Activated naive CD4-positive, alpha-beta T cell treated with anti-CD3 and anti-CD28 coated beads, Interleukin-2, amount 50 U/mL, for 24 hours (primary cell): ENCODE data around the gene KYNU.
"Not testable (repeated sequence)": the region's sequence is repeated elsewhere in the genome, so short reads cannot be mapped to it uniquely, and the experiment has no call there.

Source experiments
- H3K27ac Mint-ChIP-seq: one replicate; pipeline ENCODE4 v1.8.0; 2021; ENCODE audit warnings: mild to moderate bottlenecking, mixed read lengths
- H3K27me3 Mint-ChIP-seq: one replicate; pipeline ENCODE4 v1.8.0; 2021; ENCODE audit warnings: mixed read lengths
- H3K36me3 Mint-ChIP-seq: one replicate; pipeline ENCODE4 v1.8.0; 2021; ENCODE audit warnings: mixed read lengths
- H3K4me1 Mint-ChIP-seq: one replicate; pipeline ENCODE4 v1.8.0; 2021; ENCODE audit warnings: mixed read lengths
- H3K4me3 Mint-ChIP-seq: one replicate; pipeline ENCODE4 v1.8.0; 2021; ENCODE audit warnings: mild to moderate bottlenecking, mixed read lengths
- H3K9me3 Mint-ChIP-seq: one replicate; pipeline ENCODE4 v1.8.0; 2021; ENCODE audit warnings: mixed read lengths

The KYNU gene

GRCh38 chr2:142933916-142934315 is 56.5 kb downstream of the KYNU start:
- Mint-ChIP-seq H3K9me3 (no peaks in the 10 kb centered on the region), H3K36me3 (no peaks in the 10 kb centered on the region), H3K27ac (no peak overlapping the region), H3K27me3 (no peaks in the 10 kb centered on the region), H3K4me1 (no peaks in the 10 kb centered on the region), H3K4me3 (no peak overlapping the region)

GRCh38 chr2:142935563-142936089 is 58.2 kb downstream of the KYNU start:
- Mint-ChIP-seq H3K4me3 (no peak overlapping the region), H3K27ac (no peak overlapping the region), H3K27me3 (no peaks in the 10 kb centered on the region), H3K4me1 (no peaks in the 10 kb centered on the region), H3K36me3 (no peaks in the 10 kb centered on the region), H3K9me3 (no peaks in the 10 kb centered on the region)

GRCh38 chr2:142936629-142937028 is 59.2 kb downstream of the KYNU start:
- H3K4me3 Mint-ChIP-seq = no peak overlapping the region
- no peaks in the 10 kb centered on the region for H3K27me3 Mint-ChIP-seq
- H3K36me3 Mint-ChIP-seq = no peaks in the 10 kb centered on the region
- H3K9me3 Mint-ChIP-seq = no peaks in the 10 kb centered on the region
- H3K4me1 Mint-ChIP-seq = no peaks in the 10 kb centered on the region
- H3K27ac Mint-ChIP-seq = no peak overlapping the region

- Mint-ChIP-seq H3K27ac (no peak overlapping the region), H3K27me3 (no peaks in the 10 kb centered on the region), H3K9me3 (no peaks in the 10 kb centered on the region), H3K4me1 (no peaks in the 10 kb centered on the region), H3K4me3 (no peak overlapping the region), H3K36me3 (no peaks in the 10 kb centered on the region)
Observed at GRCh38 chr2:142937347-142937746, 59.9 kb downstream of the KYNU start.

GRCh38 chr2:142938240-142938639 is 60.8 kb downstream of the KYNU start:
- Mint-ChIP-seq H3K9me3 (no peaks in the 10 kb centered on the region), H3K4me3 (no peak overlapping the region), H3K27ac (no peak overlapping the region), H3K4me1 (no peaks in the 10 kb centered on the region), H3K27me3 (no peaks in the 10 kb centered on the region), H3K36me3 (no peaks in the 10 kb centered on the region)

GRCh38 chr2:142940606-142941223 is 63.3 kb downstream of the KYNU start:
- Mint-ChIP-seq H3K27me3 (no peaks in the 10 kb centered on the region), H3K9me3 (no peaks in the 10 kb centered on the region), H3K4me1 (no peaks in the 10 kb centered on the region), H3K27ac (no peak overlapping the region), H3K4me3 (no peak overlapping the region), H3K36me3 (no peaks in the 10 kb centered on the region)

- Mint-ChIP-seq H3K9me3 (no peaks in the 10 kb centered on the region), H3K27ac (no peak overlapping the region), H3K4me3 (no peak overlapping the region), H3K36me3 (no peaks in the 10 kb centered on the region), H3K27me3 (no peaks in the 10 kb centered on the region), H3K4me1 (no peaks in the 10 kb centered on the region)
Observed at GRCh38 chr2:142942690-142943089, 65.2 kb downstream of the KYNU start.

GRCh38 chr2:142944264-142944663 is 66.8 kb downstream of the KYNU start:
- no peaks in the 10 kb centered on the region for H3K36me3 Mint-ChIP-seq
- H3K27ac Mint-ChIP-seq = no peak overlapping the region
- no peaks in the 10 kb centered on the region for H3K9me3 Mint-ChIP-seq
- H3K27me3 Mint-ChIP-seq = no peaks in the 10 kb centered on the region
- H3K4me3 Mint-ChIP-seq = no peak overlapping the region
- no peaks in the 10 kb centered on the region for H3K4me1 Mint-ChIP-seq

- H3K4me1 Mint-ChIP-seq = no peaks in the 10 kb centered on the region
- peaks cover under 1% of the 10 kb centered on the region for H3K27me3 Mint-ChIP-seq
- no peak overlapping the region for H3K27ac Mint-ChIP-seq
- peaks cover 2% of the 10 kb centered on the region for H3K9me3 Mint-ChIP-seq
- H3K4me3 Mint-ChIP-seq = no peak overlapping the region
- H3K36me3 Mint-ChIP-seq = no peaks in the 10 kb centered on the region
Observed at GRCh38 chr2:142944721-142945120, 67.3 kb downstream of the KYNU start.

- H3K27ac Mint-ChIP-seq = no peak overlapping the region
Observed at GRCh38 chr2:142946941-142947340, 69.5 kb downstream of the KYNU start.

GRCh38 chr2:142948723-142949122 is 71.3 kb downstream of the KYNU start:
- not testable (repeated sequence) for H3K9me3 Mint-ChIP-seq, H3K27ac Mint-ChIP-seq, H3K27me3 Mint-ChIP-seq, H3K4me1 Mint-ChIP-seq, H3K36me3 Mint-ChIP-seq, H3K4me3 Mint-ChIP-seq

More at GRCh38 chr2:142946941-142947340, 69.5 kb downstream of the KYNU start:
- Mint-ChIP-seq H3K27me3 (peaks cover 4% of the 10 kb centered on the region), H3K4me1 (no peaks in the 10 kb centered on the region), H3K9me3 (peaks cover 8% of the 10 kb centered on the region), H3K4me3 (no peak overlapping the region), H3K36me3 (peaks cover 1% of the 10 kb centered on the region)

- H3K27ac Mint-ChIP-seq, H3K4me1 Mint-ChIP-seq, H3K9me3 Mint-ChIP-seq, H3K27me3 Mint-ChIP-seq, H3K4me3 Mint-ChIP-seq, H3K36me3 Mint-ChIP-seq: not testable (repeated sequence)
Observed at GRCh38 chr2:142950323-142950722, 72.9 kb downstream of the KYNU start.

GRCh38 chr2:142951190-142952007 is 73.9 kb downstream of the KYNU start:
- Mint-ChIP-seq H3K27ac (no peak overlapping the region), H3K27me3 (peaks cover 9% of the 10 kb centered on the region), H3K4me1 (no peaks in the 10 kb centered on the region), H3K36me3 (peaks cover 1% of the 10 kb centered on the region), H3K4me3 (no peak overlapping the region), H3K9me3 (peaks cover 8% of the 10 kb centered on the region)

- no peak overlapping the region for H3K4me3 Mint-ChIP-seq
- H3K4me1 Mint-ChIP-seq = no peaks in the 10 kb centered on the region
- peaks cover 8% of the 10 kb centered on the region for H3K9me3 Mint-ChIP-seq
- H3K27me3 Mint-ChIP-seq = peaks cover 9% of the 10 kb centered on the region
- H3K27ac Mint-ChIP-seq = no peak overlapping the region
- H3K36me3 Mint-ChIP-seq = peaks cover 1% of the 10 kb centered on the region
Observed at GRCh38 chr2:142952018-142952417, 74.6 kb downstream of the KYNU start.

- H3K27me3 Mint-ChIP-seq = peaks cover 11% of the 10 kb centered on the region
Observed at GRCh38 chr2:142952793-142953494, 75.5 kb downstream of the KYNU start.

GRCh38 chr2:142954493-142954892 is 77.0 kb downstream of the KYNU start:
- Mint-ChIP-seq H3K27me3 (peaks cover 19% of the 10 kb centered on the region), H3K9me3 (peaks cover 8% of the 10 kb centered on the region), H3K4me1 (no peaks in the 10 kb centered on the region), H3K27ac (no peak overlapping the region), H3K36me3 (peaks cover 1% of the 10 kb centered on the region), H3K4me3 (no peak overlapping the region)

More at GRCh38 chr2:142952793-142953494, 75.5 kb downstream of the KYNU start:
- peaks cover 8% of the 10 kb centered on the region for H3K9me3 Mint-ChIP-seq
- H3K36me3 Mint-ChIP-seq = peaks cover 1% of the 10 kb centered on the region
- H3K4me3 Mint-ChIP-seq = no peak overlapping the region
- no peak overlapping the region for H3K27ac Mint-ChIP-seq
- no peaks in the 10 kb centered on the region for H3K4me1 Mint-ChIP-seq
